Right atrium auricular region (tissue), 2 donors: ENCODE data around the gene INHBA. TPM values are rescaled to one million over a fixed set of nuclear protein-coding genes. Genes with fewer than 3 reads are reported as not detected.

Experiments used
- DNase-seq: peaks from one replicate; pipeline ENCODE4 v3.0.0-alpha.2; 2019; ENCODE audit warnings: low spot score
- H3K27ac ChIP-seq, 2 donors: fragments of 200-600 bp; sonication (generic); 1 replicate in 1 of 2; 2 replicates in 1 of 2; pipeline ENCODE4 v1.5.1; 2016 to 2019
- H3K27me3 ChIP-seq, 2 donors: fragments of 200-600 bp; sonication (generic); one replicate each; pipeline versions ENCODE4 v1.5.1 to v1.6.0; 2017 to 2019
- H3K36me3 ChIP-seq: fragments of 200-600 bp; sonication (generic); one replicate; pipeline ENCODE4 v1.5.1; 2016
- H3K4me1 ChIP-seq, 2 donors: fragments of 200-600 bp; sonication (generic); one replicate each; pipeline versions ENCODE4 v1.5.1 to v1.6.0; 2017 to 2019
- H3K4me3 ChIP-seq, 2 donors: fragments of 200-600 bp; sonication (generic); 1 replicate in 1 of 2; 2 replicates in 1 of 2; pipeline ENCODE4 v1.5.1; 2017 to 2019; ENCODE audit warnings: mild to moderate bottlenecking in 1 of 2, moderate library complexity in 1 of 2
- H3K9me3 ChIP-seq, 2 donors: fragments of 200-600 bp; sonication (generic); one replicate each; pipeline ENCODE4 v1.5.1; 2019
- total RNA-seq, 2 donors: library from RNA; depleted of rRNA; stranded (reverse); fragments of >200 nt; gene quantifications; one replicate each; pipeline ENCODE4 v1.1.0, GENCODE V29; 2016
- TF ChIP-seq, protein P1 (sequence below), 2 donors: fragments of 200-600 bp; sonication (generic); IDR thresholded peaks; one replicate each; pipeline ENCODE4 v1.5.1; 2019; ENCODE audit warnings: antibody characterized with exemption in 2 of 2

Gene INHBA
- total RNA-seq, 2 donors from 2014 or later, result 4.0 to 22.2 TPM

DNA sequence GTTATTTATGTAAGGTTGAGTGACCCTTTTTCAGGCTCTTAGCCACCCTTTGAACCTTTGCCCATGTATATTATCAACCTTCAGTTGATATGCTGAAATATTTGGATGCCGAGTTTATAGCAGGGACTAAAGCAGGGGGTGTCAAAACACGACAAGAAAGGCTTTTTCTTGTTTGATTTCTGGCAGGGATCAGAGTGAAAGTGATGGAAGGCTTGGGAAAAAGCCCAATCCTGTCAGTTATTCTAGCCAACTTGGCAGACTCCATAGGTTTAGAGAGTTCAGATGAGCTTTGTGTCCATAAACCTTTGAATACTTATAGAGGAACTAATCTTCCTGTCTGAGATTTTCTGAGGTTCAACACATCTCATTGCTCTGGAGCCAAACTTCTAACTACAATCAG is 47.5 kb downstream of the INHBA start:
- Histone ChIP-seq H3K27me3 (no peaks in the 10 kb centered on the region), H3K27ac (no peak overlapping the region), H3K4me1 (no peaks in the 10 kb centered on the region), H3K9me3 (no peaks in the 10 kb centered on the region), H3K4me3 (no peak overlapping the region), H3K36me3 (no peaks in the 10 kb centered on the region)
- DNase-seq, result no peak
- TF ChIP-seq, protein P1, sequence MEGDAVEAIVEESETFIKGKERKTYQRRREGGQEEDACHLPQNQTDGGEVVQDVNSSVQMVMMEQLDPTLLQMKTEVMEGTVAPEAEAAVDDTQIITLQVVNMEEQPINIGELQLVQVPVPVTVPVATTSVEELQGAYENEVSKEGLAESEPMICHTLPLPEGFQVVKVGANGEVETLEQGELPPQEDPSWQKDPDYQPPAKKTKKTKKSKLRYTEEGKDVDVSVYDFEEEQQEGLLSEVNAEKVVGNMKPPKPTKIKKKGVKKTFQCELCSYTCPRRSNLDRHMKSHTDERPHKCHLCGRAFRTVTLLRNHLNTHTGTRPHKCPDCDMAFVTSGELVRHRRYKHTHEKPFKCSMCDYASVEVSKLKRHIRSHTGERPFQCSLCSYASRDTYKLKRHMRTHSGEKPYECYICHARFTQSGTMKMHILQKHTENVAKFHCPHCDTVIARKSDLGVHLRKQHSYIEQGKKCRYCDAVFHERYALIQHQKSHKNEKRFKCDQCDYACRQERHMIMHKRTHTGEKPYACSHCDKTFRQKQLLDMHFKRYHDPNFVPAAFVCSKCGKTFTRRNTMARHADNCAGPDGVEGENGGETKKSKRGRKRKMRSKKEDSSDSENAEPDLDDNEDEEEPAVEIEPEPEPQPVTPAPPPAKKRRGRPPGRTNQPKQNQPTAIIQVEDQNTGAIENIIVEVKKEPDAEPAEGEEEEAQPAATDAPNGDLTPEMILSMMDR (IDR thresholded peaks at IDR 0.05), result no peak

DNA sequence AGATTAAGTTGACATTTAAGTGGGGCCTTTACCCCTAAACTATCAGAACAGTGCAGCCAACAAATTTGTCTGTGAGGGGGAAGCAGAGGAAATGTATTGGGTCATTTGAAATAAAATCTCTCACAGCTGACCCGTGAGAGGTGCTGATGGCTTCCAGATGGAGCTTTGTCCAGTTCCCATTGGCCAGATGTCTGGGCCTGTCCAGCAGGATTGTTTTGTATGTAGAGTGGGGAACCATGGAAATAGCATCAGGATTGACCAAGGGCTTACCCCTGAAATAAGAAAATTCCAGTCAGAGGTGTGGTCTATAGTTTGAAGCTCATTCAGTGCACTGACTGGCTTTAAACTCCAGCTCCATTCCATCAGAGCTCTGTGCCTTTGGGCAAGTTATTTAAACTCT is 50.6 kb downstream of the INHBA start:
- H3K27ac ChIP-seq, result no peak overlapping the region
- no peaks in the 10 kb centered on the region for H3K36me3 ChIP-seq
- TF ChIP-seq, protein P1 (IDR thresholded peaks at IDR 0.05), result no peak
- DNase-seq, result no peak
- H3K4me1 ChIP-seq, result no peaks in the 10 kb centered on the region
- no peak overlapping the region for H3K4me3 ChIP-seq
- no peaks in the 10 kb centered on the region for H3K27me3 ChIP-seq
- H3K9me3 ChIP-seq, result no peaks in the 10 kb centered on the region

DNA sequence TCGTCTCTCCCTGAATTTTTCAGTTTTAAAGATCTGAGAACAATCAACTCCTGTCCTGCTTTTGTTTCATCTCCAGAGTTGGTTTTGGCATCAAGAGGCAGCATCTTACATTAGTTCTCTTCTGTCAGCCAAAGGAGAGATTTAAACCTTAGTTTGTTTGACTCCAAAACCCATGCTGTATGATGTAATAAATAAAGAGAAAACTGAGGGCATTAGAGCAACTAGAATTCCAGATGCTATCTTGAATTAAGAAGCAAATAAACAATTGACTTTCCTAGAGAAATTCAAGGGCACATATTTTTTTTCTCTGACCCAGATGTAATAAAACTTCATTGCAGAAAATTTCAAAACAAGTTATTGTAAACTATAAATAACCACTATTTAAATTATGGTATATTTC is 54.4 kb downstream of the INHBA start:
- H3K27ac ChIP-seq, result no peak overlapping the region
- H3K4me3 ChIP-seq, result no peak overlapping the region
- DNase-seq, result no peak

DNA sequence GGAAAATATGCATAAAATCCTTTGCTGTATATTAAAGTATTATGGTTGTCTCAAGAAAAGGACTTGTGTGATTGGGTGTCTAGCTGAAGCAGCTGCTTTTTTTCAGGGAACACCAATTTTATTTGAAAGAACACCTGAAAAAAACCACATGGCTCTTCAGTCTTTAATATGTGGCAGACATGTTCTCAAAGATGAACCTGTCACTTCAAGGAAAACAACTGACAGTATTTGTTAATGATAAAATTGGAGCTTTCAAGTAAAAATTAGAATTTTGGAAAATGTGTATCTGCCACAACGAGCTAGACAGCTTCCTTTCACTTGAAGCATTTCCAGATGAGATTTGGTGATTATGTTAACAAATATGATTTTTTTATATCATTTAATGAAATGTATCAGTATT is 59.3 kb downstream of the INHBA start:
- no peak overlapping the region for H3K4me3 ChIP-seq
- no peak for DNase-seq
- H3K36me3 ChIP-seq, result no peaks in the 10 kb centered on the region
- no peaks in the 10 kb centered on the region for H3K4me1 ChIP-seq
- H3K27me3 ChIP-seq, result no peaks in the 10 kb centered on the region
- H3K9me3 ChIP-seq, result no peaks in the 10 kb centered on the region
- no peak overlapping the region for H3K27ac ChIP-seq
- TF ChIP-seq, protein P1 (IDR thresholded peaks at IDR 0.05), result no peak

More for the DNA sequence above, 54.4 kb downstream of the INHBA start:
- Histone ChIP-seq H3K27me3 (no peaks in the 10 kb centered on the region), H3K9me3 (no peaks in the 10 kb centered on the region), H3K4me1 (no peaks in the 10 kb centered on the region), H3K36me3 (no peaks in the 10 kb centered on the region)
- TF ChIP-seq, protein P1 (IDR thresholded peaks at IDR 0.05), result no peak

DNA sequence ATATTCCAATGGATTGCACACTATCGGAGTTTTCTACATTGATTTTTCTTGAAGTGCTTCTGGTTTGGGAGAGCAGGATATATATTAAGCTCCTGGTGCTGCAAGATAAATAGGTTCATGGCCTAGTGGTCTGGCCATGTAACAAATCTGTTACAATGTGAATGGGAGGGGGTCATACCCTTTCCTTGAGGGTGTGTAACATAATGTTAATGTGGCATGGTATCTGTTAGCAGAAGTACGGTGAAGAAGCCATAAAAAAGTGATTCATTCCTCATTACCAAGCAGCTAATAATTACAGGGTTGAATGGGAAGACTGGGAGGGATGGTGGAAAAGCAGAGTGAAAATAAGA is 61.2 kb downstream of the INHBA start:
- H3K27ac ChIP-seq, result no peak overlapping the region
- TF ChIP-seq, protein P1 (IDR thresholded peaks at IDR 0.05), result no peak
- H3K9me3 ChIP-seq, result no peaks in the 10 kb centered on the region
- no peak overlapping the region for H3K4me3 ChIP-seq
- no peaks in the 10 kb centered on the region for H3K4me1 ChIP-seq
- H3K36me3 ChIP-seq, result no peaks in the 10 kb centered on the region
- no peaks in the 10 kb centered on the region for H3K27me3 ChIP-seq
- DNase-seq, result no peak

DNA sequence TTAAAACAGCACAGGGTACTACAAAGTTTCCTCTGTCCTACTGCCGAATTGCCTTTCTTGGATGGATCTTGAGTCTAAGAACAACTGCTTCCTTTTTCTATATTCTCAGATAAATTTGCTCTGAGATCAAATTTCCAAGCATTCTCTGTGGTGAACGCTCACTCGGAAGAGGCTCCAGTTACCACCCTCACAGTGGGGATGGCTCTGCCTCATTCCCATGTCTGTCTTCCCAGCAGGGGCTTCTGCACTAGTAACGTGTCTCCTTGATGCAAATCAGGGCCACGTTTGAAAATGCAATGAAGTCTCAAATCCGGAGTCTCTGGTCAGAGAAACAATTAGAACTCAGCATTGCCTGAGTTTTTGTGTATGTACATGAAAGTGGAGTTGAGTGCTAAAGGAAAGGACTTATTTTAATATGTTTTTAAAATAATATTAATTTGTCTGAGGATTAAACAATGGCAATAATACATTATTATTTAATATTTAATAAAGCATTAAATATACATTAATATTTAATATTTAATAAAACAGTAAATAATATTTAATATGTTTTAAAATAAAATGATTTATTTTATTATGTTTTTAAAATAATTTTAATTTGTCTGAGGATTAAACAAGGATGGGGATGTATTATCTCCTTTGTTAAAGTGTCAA is 61.8 kb downstream of the INHBA start:
- no peak for DNase-seq
- TF ChIP-seq, protein P1 (IDR thresholded peaks at IDR 0.05), result no peak
- H3K4me3 ChIP-seq, result no peak overlapping the region
- no peaks in the 10 kb centered on the region for H3K27me3 ChIP-seq
- H3K27ac ChIP-seq, result no peak overlapping the region
- H3K4me1 ChIP-seq, result no peaks in the 10 kb centered on the region
- H3K36me3 ChIP-seq, result no peaks in the 10 kb centered on the region
- H3K9me3 ChIP-seq, result no peaks in the 10 kb centered on the region
